Subcutaneous adipose tissue (tissue), 4 donors: ENCODE results near the gene LIX1L. TPM values are rescaled to one million over a fixed set of nuclear protein-coding genes. Genes with fewer than 3 reads are reported as not detected.

Experiments
- total RNA-seq, 4 donors: library from RNA; depleted of rRNA; stranded (reverse); fragments of >200 nt; gene quantifications; one replicate each; pipeline ENCODE4 v1.1.0, GENCODE V29; 2016
- TF ChIP-seq, protein P1 (sequence below): fragments of 450-650 bp; IDR thresholded peaks from one replicate; pipeline ENCODE4 v1.5.1; 2016; ENCODE audit warnings: low read depth, mild to moderate bottlenecking, control low read depth, antibody characterized with exemption, moderate library complexity

The LIX1L gene
- total RNA-seq, 4 donors from 2014 or later, result 21.4 to 26.4 (median 22.5) TPM

DNA sequence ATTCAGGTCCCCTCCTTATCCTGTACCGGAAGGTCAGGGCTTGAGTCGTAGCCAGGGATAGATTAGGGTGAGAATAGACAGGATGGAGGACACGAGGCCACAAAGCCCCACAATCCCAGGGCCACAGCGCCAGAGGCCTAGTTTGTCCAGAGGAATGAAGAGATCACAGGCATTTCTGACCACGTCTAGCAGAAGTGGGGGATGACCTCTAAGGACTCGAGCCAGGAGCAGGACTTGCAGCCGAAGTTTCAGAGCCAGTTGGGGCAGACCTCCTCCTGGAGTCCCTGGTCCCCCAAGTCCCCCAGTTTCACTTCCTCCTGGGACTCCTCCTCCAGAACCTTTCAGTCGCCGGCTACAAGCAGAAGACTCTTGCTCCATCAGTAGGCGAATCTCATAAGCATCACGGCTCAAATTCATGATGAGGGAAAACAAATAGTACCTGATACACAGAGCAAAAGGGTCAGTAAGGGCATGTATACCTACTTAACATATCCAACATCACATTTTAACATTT lies 45.6 kb downstream of the LIX1L start:
- TF ChIP-seq, protein P1, sequence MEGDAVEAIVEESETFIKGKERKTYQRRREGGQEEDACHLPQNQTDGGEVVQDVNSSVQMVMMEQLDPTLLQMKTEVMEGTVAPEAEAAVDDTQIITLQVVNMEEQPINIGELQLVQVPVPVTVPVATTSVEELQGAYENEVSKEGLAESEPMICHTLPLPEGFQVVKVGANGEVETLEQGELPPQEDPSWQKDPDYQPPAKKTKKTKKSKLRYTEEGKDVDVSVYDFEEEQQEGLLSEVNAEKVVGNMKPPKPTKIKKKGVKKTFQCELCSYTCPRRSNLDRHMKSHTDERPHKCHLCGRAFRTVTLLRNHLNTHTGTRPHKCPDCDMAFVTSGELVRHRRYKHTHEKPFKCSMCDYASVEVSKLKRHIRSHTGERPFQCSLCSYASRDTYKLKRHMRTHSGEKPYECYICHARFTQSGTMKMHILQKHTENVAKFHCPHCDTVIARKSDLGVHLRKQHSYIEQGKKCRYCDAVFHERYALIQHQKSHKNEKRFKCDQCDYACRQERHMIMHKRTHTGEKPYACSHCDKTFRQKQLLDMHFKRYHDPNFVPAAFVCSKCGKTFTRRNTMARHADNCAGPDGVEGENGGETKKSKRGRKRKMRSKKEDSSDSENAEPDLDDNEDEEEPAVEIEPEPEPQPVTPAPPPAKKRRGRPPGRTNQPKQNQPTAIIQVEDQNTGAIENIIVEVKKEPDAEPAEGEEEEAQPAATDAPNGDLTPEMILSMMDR, result no peak

DNA sequence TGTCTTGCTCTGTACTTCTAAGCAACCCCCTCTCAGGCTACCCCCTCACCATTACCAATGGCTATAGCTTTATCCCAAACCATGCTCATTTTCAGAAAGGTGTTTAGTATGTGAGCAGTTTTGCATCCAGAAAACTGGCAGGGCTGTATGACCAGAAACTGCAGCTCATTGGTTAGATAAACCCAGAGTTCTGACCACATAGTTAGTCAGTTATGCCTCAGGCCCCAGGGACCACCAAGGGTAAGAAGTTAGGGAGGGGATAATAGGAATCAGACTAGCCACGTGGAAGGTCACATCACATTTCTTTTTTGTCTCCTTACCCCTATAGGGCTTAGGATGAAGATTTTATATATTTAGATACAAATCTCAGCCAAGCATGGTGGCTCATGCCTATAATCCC lies 49.2 kb downstream of the LIX1L start:
- TF ChIP-seq, protein P1, result no peak

DNA sequence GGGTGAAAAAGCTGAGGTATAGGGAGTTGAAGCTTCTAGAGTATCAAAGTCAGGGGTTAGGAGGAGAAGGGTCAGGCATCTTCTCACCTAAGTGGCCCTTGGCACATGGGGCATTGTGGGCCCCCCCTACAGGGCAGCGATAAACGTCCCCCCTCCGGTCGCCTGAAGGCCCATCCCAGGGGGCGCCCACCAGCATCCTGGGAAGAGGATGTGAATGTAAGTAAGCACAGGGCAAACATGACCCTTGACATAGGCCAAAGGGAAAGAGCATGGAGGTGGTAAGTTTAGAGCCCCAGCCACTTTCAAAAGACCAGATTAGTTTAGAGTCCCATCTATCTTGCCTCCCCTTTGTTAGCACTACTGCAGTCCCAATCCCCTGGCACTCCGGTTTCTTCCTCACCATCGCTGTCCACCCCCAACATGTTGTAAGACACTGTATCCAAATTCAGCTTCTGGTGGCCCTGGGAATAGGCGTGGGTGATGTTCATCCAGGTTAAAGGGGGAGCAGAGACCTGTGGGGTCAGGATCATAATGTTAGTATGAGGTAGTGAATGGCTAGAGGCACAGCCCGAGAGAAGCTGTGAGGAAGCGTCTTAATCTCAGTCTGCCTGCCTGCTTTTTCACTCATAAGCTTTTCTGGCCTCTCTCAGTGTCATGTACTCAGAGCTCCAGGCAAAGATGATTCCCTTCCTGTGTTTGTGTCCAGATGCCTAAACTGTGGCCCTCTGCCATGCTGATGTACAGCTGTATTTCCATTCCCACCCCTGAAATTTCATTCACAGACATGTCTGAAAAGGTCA lies 50.7 kb downstream of the LIX1L start:
- TF ChIP-seq, protein P1, result no peak

DNA sequence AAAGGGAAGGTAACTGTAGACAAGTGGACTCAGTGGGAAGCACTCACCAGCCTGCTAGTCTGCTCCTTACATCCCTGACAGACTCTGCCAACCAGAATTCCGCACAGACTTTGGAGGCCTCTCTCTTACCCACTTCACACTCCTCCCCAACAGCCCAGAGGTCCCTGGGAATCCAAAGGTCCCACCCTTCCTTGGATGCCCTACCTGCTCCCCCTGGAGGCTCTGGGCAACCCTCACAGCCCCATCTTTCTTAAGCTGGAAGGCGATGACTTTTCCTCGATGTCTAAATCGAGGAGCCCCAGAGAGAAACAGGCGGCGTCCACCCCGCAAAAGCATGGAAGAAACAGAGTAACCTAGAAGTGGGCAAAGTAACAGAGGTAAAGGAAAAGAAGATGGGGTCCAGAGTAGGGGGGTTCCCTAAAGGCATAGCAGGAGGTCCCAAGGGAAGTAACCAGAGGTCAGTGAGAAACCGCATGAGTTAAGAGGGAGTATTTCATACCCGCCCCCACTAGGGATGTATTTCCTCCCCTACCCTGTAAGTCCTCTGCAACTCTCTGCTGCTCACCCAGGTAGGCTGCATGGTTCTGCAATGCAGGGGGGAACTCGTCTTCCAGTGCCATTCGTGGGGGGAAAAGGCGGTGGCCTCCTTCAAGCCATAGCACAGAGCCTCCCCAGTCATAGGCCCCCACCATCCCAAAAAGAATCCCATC lies 56.4 kb downstream of the LIX1L start:
- TF ChIP-seq, protein P1, result no peak

DNA sequence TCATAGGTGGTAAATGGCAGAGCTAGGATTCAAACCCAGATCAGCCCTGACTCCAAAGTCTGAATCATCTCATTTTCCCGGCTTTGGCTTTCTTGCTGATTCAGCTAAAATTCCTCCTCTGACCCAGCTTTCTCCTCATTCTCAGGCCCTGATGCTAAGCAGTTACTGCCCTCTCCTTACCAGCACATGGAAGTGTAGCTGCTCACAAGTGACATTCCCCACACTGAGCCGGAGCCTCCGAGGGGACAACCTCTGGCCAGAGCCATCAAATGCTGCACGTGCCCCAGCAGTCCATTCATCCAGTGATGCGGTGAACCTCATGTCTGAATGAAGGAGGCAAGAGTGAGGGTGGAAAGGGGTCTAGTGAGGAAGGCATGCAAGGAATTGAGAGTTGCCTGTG lies 59.1 kb downstream of the LIX1L start:
- TF ChIP-seq, protein P1, result no peak

DNA sequence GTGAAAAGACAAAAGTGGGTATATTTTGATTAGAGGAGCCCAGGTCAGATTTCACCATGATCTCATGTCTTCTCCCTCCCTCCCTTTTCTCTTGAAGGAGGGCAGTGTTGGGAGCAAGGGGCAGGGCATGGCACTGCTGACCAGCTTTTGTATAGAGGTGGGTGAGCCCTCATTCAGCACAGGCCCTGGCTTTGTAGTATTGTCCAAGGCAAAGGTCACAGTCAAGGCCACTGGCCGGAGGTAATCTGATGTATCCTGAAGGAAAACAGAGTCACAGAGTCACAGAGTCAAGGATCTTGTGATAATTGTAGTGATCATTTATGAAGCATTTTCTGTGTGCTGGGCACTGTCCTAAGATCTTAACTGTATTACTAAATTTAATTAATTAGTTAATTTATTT lies 59.8 kb downstream of the LIX1L start:
- TF ChIP-seq, protein P1, result no peak

DNA sequence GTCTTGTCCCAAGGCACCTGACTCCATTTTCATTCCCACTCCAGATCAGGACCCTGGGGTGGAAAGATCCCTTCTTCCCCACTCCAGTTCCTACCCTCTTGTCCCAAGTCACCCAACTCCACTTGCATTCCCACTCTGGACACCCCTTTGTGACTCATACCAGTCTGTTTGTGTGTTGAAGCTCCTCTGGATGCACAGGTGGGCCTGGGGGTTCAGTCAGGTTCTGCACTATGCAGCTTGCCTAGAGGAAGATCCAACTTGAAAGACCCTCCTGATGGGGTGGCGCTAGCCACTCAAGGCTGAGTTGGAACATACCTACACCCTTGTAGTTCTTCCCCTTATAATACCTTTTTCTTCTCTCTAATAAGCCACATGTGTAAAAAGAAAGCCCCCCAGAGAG lies 62.3 kb downstream of the LIX1L start:
- TF ChIP-seq, protein P1, result no peak
